Fibroblast of lung (primary cell): ENCODE results near the gene HS3ST3A1.

ENCODE experiments used
- CTCF ChIP-seq, 2 donors: IDR thresholded peaks in 1 of 2; conservative IDR thresholded peaks in 1 of 2; 1 replicate in 1 of 2; 2 replicates in 1 of 2; pipeline ENCODE4 v1.5.1; 2011 to 2012; ENCODE audit warnings: low read length in 2 of 2, control low read depth in 1 of 2, inconsistent platforms in 1 of 2, low read depth in 1 of 2, mild to moderate bottlenecking in 1 of 2
- EZH2 ChIP-seq: IDR thresholded peaks from 2 replicates; pipeline ENCODE4 v1.5.1; 2012; ENCODE audit warnings: low read length, control low read depth, mild to moderate bottlenecking; ENCODE audit errors: missing control alignments

DNA sequence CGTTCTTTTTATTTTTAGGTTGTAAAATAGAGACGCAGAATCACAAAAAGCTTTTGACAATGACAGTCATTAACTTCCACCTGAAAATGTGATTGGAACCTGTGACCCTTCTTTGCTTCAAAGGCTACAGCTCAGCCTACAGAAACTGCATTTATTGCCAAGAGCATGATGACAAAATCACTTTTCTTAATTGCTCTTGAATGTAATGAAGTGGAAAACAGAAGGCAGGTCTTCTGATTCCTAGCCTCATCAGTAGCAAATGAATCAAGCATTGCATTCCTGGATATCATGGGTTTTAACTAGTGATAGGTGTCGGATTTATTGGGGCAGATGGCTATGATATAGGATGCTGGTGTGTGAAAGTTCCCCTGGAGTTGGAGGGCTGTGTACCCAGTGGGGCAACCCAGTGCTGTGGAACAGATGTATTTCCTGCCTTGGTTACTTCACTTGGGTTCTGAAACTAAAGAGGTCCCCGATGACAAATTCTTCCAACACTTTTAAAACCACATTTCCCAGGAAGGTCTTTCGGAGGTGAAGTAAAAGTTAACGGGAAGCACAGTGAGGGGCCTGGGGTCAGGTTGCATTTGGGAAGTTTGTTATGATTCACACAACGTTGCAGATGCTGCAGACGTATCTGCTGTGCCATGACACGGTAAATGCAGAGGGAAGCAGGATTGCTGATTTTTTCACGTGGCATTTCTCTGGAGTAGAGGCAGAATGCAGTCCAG lies 127.5 kb downstream of the HS3ST3A1 start:
- TF ChIP-seq CTCF (conservative IDR thresholded peaks at IDR 0.05 in 1 of 2, IDR thresholded peaks at IDR 0.05 in 1 of 2; ENCODE audit: low read depth in 1 of 2, low read length in 2 of 2) (no peak), EZH2 (no peak)
